ENCODE data around the gene DUSP22. TPM values are rescaled to one million over a fixed set of nuclear protein-coding genes. Genes with fewer than 3 reads are reported as not detected.

The DUSP22 gene
- total and polyA plus RNA-seq, 2 of the 8 experiments (the other 6 are each of a cell fraction or from before 2014, with no cell fraction given), result 15.5 to 32.4 TPM

DNA sequence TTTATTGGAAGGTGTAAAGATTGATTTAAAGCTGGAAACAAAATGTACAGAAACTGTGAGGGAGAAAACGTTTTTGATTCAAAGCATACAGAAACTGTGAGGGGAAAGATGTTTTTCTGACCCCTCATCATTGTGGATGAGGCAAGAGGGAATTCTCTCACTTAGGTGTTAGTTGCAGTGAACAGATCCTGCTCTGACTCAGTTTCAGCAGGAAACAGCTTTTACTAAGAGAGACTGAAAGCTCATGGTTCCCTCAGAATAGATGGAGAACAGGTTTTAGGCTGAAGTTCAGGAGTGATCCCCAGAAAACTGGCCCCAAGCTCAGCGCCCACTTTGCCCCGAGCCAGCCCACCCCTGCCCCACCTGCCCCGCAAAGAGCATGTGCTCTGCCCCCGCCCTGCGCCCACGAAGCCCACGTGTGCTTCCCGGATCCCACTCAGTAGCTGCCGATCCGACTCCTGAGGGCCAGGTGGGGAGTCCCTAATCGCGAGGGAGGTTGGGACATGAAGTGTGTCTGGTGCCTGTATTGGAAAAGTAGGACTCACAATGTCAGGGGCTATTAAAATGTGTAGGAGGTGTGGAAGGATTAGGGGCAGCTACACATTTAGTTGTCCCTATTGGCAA, 41.2 kb downstream of the DUSP22 start (continued):
- TF ChIP-seq, protein P1, sequence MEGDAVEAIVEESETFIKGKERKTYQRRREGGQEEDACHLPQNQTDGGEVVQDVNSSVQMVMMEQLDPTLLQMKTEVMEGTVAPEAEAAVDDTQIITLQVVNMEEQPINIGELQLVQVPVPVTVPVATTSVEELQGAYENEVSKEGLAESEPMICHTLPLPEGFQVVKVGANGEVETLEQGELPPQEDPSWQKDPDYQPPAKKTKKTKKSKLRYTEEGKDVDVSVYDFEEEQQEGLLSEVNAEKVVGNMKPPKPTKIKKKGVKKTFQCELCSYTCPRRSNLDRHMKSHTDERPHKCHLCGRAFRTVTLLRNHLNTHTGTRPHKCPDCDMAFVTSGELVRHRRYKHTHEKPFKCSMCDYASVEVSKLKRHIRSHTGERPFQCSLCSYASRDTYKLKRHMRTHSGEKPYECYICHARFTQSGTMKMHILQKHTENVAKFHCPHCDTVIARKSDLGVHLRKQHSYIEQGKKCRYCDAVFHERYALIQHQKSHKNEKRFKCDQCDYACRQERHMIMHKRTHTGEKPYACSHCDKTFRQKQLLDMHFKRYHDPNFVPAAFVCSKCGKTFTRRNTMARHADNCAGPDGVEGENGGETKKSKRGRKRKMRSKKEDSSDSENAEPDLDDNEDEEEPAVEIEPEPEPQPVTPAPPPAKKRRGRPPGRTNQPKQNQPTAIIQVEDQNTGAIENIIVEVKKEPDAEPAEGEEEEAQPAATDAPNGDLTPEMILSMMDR (IDR thresholded peaks at IDR 0.05; ENCODE audit: control extremely low read depth in 1 of 3, insufficient read depth in 1 of 3, low read depth in 1 of 3, low read length in 3 of 3), result no peak
- TF ChIP-seq CTBP2 (IDR thresholded peaks at IDR 0.05; ENCODE audit: borderline replicate concordance, insufficient read depth, insufficient read length, low read length), result no peak
